ENCODE measurements around the gene ITSN2.
"Not testable (repeated sequence)": the region's sequence is repeated elsewhere in the genome, so short reads cannot be mapped to it uniquely, and the experiment has no call there.

Gene ITSN2

GRCh38 chr2:24360050-24360962, at the start of gene ITSN2:
Gene ITSN2 (minus strand): TSS chr2:24360536. CDS start chr2:24328082, 32,454 bp downstream.
- DNase-seq (ENCODE audit: extremely low spot score, insufficient read length, low read depth) (peak; percentile 71), FAIRE-seq (peak; percentile 83)

DNA sequence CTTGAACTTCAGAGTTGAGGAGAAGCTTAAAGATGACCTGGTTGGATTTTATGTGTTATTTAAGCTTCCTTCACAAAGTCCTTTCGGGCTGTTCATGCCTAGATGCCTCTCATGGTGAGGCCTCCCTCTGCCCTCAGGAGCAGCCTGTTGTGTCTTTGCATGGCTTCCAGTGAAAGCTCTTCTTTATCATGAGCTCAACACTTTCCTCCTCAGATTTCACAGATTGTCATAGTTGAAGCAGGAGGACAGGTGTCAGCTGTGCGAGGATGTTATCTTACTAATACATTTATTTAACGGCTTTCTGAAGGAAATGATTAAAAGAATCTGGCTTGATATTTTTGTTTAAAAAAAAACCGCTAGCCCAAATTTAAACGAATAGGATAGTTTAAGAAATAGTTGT, 48.8 kb upstream of the ITSN2 start:
- DNase-seq (ENCODE audit: extremely low spot score, insufficient read length, low read depth) = no peak
- no peak for FAIRE-seq

- FAIRE-seq = not testable (repeated sequence)
These were observed 48.4 kb upstream of the ITSN2 start for GRCh38 chr2:24408704-24409103.

DNA sequence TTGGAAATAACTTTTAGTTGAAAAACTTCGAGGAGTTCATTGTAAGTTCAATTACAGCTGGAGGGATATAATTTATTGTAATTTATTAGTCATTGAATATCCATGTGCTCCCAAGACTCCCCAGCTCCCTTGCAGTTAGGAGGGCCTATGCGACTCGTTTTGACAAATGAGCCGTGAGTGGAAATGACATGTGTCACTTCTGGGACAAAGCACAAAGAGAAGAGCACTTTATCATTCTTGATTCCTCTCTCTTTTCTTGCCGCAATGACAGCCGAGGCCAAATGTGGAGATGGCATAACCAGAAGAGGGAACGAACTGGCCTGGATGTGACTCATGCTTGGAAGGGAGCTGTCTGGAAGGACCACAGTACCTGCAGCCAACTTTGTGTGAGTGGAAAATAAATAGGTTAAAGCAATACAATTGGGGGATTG, 44.2 kb upstream of the ITSN2 start:
- DNase-seq (ENCODE audit: extremely low spot score, insufficient read length, low read depth) (no peak), FAIRE-seq (no peak)

More at GRCh38 chr2:24408704-24409103, 48.4 kb upstream of the ITSN2 start:
- DNase-seq (ENCODE audit: extremely low spot score, insufficient read length, low read depth) = not testable (repeated sequence)

GRCh38 chr2:24403832-24404212, 43.5 kb upstream of the ITSN2 start:
- DNase-seq (ENCODE audit: extremely low spot score, insufficient read length, low read depth) (no peak), FAIRE-seq (no peak)

GRCh38 chr2:24403168-24403831, 43.0 kb upstream of the ITSN2 start:
- DNase-seq (ENCODE audit: extremely low spot score, insufficient read length, low read depth) (no peak), FAIRE-seq (no peak)

DNA sequence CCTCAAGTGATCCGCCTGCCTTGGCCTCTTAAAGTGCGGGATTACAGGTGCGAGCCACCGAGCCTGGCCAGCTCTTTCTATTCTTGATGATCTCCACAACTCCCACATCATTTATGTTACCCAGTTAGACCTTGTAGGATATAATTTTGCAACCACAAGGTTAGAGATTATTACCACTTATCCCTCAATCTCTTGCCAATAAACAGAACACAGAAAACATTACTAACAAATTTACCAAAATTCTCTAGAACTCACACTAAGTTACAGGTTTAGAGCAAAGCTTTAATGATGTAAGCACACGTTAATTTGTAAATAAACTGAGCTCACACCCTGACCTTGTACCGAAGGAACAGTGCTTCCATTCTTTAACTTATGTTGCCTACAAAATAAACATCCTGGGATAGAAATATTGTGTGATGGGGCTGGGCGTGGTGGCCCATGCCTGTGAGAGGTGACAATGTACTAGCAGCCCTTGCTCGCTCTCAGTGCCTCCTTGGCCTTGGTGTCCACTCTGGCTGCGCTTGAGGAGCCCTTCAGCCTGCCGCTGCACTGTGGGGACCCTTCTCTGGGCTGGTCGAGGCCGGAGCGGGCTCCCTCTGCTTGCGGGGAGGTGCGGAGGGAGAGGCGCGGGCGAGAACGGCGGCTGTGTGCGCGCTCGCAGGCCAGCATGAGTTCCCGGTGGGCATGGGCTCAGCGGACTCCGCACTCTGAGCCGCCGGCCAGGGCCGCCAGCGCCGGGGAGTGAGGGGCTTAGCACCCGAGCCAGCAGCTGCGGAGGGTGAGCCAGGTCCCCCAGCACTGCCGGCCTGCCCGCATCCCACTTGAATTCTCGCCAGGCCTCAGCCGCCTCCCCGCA, 42.1 kb upstream of the ITSN2 start:
- FAIRE-seq (no peak), DNase-seq (ENCODE audit: extremely low spot score, insufficient read length, low read depth) (no peak)

DNA sequence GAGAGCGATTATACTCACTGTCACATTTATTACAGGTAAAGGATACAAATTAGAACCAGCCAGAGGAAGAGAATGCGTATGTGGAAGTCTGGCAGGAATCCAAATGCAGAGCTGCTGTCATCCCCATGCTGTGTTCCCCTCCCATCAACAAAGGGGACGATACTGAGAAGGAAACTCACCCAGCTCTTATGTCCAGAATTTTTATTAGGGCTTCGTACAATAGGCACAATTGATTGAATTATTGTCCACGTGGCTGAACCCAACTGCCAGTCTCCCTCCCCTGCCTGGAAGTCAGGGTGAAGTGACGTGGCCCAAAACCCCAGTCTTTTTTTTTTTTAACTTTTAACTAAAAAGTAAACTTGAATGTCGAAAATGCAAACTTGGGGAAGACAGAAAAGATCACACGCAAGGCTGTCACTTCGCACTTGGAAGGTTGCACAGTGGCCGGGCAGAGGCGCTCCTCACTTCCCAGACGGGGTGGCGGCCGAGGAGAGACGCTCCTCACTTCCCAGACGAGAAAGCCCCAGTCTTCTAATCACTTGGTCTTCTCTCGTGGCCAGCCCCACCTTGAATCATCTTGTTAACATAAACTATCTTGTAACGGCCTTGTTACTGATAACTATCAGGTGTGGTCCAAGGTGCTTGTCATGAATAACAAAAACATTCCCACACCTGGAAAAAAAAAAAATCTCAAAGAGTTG, 40.0 kb upstream of the ITSN2 start:
- FAIRE-seq (no peak), DNase-seq (ENCODE audit: extremely low spot score, insufficient read length, low read depth) (no peak)

- DNase-seq (ENCODE audit: extremely low spot score, insufficient read length, low read depth) (no peak), FAIRE-seq (no peak)
These were observed 39.3 kb upstream of the ITSN2 start for GRCh38 chr2:24399434-24400206.

DNA sequence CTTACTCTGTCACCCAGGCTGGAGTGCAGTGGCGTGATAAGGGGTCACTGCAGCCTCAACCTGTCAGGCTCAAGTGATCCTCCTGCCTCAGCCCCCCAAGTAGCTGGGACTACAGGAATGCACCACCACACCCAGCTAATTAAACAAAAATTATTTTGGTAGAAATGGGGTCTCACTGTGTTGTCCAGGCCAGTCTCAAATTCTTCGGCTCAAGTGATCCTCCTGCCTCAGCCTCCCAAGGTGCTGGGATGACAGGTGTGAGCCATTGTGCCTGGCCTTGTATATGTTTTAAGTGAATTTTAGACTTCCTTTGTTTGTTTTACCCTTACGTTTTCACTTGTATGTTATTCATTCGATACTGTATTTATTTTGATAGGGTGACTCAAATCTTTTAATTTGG, 34.7 kb upstream of the ITSN2 start:
- DNase-seq (ENCODE audit: extremely low spot score, insufficient read length, low read depth) = no peak
- no peak for FAIRE-seq

DNA sequence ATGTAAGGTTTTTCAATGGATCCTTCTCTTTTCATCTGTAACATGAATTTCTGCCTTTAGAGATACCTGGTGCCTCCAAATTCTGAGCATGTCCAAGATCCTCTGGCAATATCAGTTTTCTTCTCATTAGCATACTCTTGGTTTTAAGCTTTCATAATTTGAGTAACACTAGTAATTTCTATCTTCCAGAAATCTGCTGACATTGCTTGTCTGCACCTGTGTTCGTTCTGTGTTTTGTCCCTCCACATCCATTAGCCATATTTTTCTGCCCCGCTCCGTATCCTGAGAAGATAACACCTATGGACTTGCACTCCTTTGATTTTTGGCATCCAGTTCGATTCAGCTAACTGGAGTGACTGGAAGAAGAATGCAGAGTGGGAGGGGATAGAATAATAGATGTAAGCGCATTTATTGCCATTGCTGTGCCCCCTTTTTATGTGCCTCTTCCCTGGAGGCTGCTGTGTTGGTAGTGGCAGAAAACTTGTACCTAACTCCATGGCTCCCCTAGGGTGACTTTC, 32.3 kb upstream of the ITSN2 start:
- DNase-seq (ENCODE audit: extremely low spot score, insufficient read length, low read depth) (no peak), FAIRE-seq (no peak)

GRCh38 chr2:24385366-24385765, 25.0 kb upstream of the ITSN2 start:
- DNase-seq (ENCODE audit: extremely low spot score, insufficient read length, low read depth) (no peak), FAIRE-seq (no peak)

DNA sequence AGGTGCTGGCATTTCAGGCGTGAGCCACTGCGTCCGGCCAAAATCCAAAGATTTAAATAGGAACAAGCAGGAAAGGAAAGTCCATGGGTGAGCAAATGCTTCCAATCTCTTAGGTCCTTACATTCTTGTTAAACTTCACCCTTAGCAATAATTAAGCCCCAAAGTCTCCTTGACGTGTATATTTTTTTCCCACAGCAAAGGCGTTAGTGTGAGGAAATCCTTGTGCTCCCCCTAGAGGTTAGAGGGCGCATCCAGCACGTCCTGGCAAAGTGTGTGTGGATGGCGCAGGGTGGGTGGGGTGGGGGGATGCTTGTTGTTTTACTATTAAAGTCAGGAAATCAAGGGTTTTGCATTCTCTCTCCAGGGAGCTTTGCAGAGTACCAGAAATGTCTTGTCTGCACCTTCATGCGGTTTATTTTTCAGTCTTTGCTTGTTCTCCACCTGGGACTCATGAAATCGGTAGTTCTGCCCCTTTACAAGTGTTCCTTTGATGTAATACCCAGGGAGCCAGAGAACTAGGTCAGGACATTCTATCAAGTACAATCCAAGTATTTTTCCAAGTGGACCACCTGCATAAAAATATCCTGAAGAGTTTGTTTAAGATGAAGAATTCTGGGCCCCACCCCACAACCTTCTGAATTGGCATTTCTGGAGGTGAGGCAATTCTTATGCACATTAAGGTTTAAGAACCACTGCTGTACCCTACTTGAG, 22.2 kb upstream of the ITSN2 start:
- DNase-seq (ENCODE audit: extremely low spot score, insufficient read length, low read depth) (no peak), FAIRE-seq (no peak)

DNA sequence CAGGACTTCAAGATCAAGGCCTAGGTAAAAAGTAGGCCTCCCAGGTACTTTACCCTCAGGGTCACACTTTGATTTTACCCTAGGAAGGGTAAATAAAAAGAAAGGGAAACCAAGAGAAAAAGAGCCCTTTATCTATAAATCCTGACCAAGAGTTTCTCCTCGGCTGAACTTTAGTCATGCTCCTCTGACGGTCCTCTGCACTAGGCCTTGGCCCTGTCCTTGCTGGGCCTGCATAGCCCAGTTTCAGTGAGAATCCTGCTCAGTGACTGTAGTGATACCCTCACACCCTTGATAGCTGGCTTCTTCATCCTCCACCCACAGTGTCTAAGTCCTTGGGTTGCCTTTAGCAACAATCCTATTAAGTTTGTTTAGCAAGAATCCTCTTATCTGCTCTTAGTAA, 20.5 kb upstream of the ITSN2 start:
- no peak for FAIRE-seq
- no peak for DNase-seq (ENCODE audit: extremely low spot score, insufficient read length, low read depth)

GRCh38 chr2:24375349-24376087, 15.2 kb upstream of the ITSN2 start:
- no peak for DNase-seq (ENCODE audit: extremely low spot score, insufficient read length, low read depth)
- no peak for FAIRE-seq

- no peak for DNase-seq (ENCODE audit: extremely low spot score, insufficient read length, low read depth)
- FAIRE-seq = no peak
These were observed 14.0 kb upstream of the ITSN2 start for GRCh38 chr2:24374301-24374700.

GRCh38 chr2:24372033-24372432, 11.7 kb upstream of the ITSN2 start:
- FAIRE-seq (no peak), DNase-seq (ENCODE audit: extremely low spot score, insufficient read length, low read depth) (no peak)

DNA sequence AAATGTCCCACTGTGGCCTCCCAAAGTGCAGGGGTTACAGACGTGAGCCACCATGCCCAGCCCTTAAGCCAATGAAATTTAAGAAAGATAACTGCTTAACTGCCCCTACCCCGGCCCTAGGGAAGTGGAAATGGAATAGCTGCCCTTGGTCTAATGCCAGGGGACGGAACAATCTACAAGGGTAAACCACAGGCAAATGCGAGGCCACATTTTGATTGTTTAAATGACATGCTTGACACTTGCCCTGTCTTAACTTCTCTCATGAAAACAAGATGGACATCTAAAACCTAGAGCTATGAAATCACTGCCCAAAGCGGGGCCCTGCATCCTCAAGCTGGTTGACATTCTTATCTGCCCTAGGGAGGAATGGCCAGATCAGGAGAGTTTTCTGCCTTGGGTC, 5.5 kb upstream of the ITSN2 start:
- FAIRE-seq (no peak), DNase-seq (ENCODE audit: extremely low spot score, insufficient read length, low read depth) (no peak)

Data from GM18507 (cell line).